Calu3 (cell line): ENCODE measurements around the gene SLC22A4. TPM values are rescaled to one million over a fixed set of nuclear protein-coding genes. Genes with fewer than 3 reads are reported as not detected.

ENCODE experiments used
- BruUV-seq: library from RNA; stranded (reverse); fragments of 400-500 nt; replicated peaks from 2 replicates; lab custom pipeline; 2021; lab: Mats Ljungman, UMichigan
- CTCF ChIA-PET: fragments of 300-600 bp; sonication (Branson Sonifier 250); formaldehyde crosslinking; loops from one replicate; lab custom pipeline; 2022; ENCODE audit warnings: antibody characterized with exemption; lab: Charles Lee
- DNase-seq: peaks from one replicate; pipeline ENCODE4 v3.0.0; 2022
- H3K27ac Mint-ChIP-seq: one replicate; pipeline ENCODE4 v1.8.0; 2022; ENCODE audit warnings: mixed read lengths; ENCODE audit not compliant: unreplicated experiment
- H3K27me3 Mint-ChIP-seq: one replicate; pipeline ENCODE4 v1.8.0; 2022; ENCODE audit warnings: mixed read lengths; ENCODE audit not compliant: unreplicated experiment
- H3K36me3 Mint-ChIP-seq: one replicate; pipeline ENCODE4 v1.8.0; 2022; ENCODE audit warnings: mild to moderate bottlenecking, moderate library complexity, mixed read lengths; ENCODE audit not compliant: insufficient read depth, unreplicated experiment
- H3K4me1 Mint-ChIP-seq: one replicate; pipeline ENCODE4 v1.8.0; 2022; ENCODE audit warnings: mild to moderate bottlenecking, low read depth, mixed read lengths; ENCODE audit not compliant: unreplicated experiment
- H3K4me3 Mint-ChIP-seq: one replicate; pipeline ENCODE4 v1.8.0; 2022; ENCODE audit warnings: mild to moderate bottlenecking, low read depth, moderate library complexity, mixed read lengths; ENCODE audit not compliant: unreplicated experiment
- H3K9me3 Mint-ChIP-seq: one replicate; pipeline ENCODE4 v1.8.0; 2022; ENCODE audit warnings: low read depth, mixed read lengths; ENCODE audit not compliant: unreplicated experiment
- intact Hi-C: fragments of 100-400 bp; cut with micrococcal nuclease; formaldehyde crosslinking; loops from one replicate; pipeline ENCODE4 v1.10.0; 2022; ENCODE audit not compliant: unreplicated experiment
- total RNA-seq: library from RNA; stranded (reverse); gene quantifications from 2 replicates; pipeline ENCODE4 v1.2.3, GENCODE V29; 2022
- TF ChIP-seq, protein P1 (sequence below): fragments of 200-600 bp; IDR thresholded peaks from one replicate; pipeline ENCODE4 v1.8.0; 2022; ENCODE audit warnings: antibody characterized with exemption; ENCODE audit not compliant: unreplicated experiment

The SLC22A4 gene
- total RNA-seq, 1 experiment from 2014 or later, result 3.1 TPM

DNA sequence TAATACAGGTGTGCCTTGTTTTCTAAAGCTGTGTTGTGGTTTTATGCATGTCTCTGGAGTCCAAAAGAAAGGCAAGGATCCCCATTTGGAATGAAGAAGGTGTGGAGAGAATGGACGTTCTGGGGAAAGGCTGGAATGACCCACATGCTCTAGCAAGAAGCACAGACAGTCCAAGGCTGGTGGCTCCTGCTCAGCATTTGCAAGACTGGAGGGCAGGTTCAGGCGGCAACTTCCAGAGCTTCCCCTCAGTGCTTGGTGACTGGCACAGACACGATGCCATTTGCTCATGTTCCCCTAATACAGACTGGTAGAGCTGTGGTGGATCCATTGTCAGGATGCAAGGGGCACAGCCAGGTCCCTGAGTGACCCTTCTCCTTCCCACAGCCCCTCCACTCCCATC is 8.2 kb downstream of the SLC22A4 start:
- Mint-ChIP-seq H3K9me3 (peaks cover 4% of the 10 kb centered on the region), H3K4me1 (peaks cover 8% of the 10 kb centered on the region), H3K36me3 (no peaks in the 10 kb centered on the region), H3K27ac (no peak overlapping the region), H3K27me3 (no peaks in the 10 kb centered on the region), H3K4me3 (no peak overlapping the region)
- no peak for DNase-seq
- BruUV-seq, result no TSS peak
- intact Hi-C loops, result no loop called here
- TF ChIP-seq, protein P1, sequence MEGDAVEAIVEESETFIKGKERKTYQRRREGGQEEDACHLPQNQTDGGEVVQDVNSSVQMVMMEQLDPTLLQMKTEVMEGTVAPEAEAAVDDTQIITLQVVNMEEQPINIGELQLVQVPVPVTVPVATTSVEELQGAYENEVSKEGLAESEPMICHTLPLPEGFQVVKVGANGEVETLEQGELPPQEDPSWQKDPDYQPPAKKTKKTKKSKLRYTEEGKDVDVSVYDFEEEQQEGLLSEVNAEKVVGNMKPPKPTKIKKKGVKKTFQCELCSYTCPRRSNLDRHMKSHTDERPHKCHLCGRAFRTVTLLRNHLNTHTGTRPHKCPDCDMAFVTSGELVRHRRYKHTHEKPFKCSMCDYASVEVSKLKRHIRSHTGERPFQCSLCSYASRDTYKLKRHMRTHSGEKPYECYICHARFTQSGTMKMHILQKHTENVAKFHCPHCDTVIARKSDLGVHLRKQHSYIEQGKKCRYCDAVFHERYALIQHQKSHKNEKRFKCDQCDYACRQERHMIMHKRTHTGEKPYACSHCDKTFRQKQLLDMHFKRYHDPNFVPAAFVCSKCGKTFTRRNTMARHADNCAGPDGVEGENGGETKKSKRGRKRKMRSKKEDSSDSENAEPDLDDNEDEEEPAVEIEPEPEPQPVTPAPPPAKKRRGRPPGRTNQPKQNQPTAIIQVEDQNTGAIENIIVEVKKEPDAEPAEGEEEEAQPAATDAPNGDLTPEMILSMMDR, result no peak
- CTCF ChIA-PET, result interaction anchor here (0.6 to 1.8 kb wide), 3 partner anchors 9 to 1790 kb away, joined by 3 to 4 read pairs (median 3); no protein-coding TSS in a partner anchor

DNA sequence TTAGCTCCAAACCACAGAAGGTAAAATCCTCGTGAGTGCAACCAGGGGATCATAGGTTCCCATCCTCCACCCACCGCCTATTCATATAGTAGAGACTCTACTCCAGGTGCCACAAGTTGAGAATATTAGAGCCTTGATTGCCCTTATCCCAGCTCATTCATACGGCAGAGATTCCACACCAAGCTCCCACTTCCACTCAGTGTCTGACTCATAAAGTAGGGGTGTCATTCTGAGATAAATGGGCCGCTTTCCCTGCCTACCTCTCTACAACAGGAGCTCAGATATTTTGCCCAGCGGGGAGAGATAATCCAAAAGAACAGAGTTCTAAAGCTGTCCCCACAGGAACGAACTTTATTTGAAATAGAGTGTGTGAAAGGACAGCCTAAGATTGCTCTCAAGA is 9.4 kb downstream of the SLC22A4 start:
- Mint-ChIP-seq H3K36me3 (no peaks in the 10 kb centered on the region), H3K4me1 (peaks cover 8% of the 10 kb centered on the region), H3K4me3 (no peak overlapping the region), H3K27me3 (no peaks in the 10 kb centered on the region), H3K27ac (no peak overlapping the region), H3K9me3 (peaks cover 4% of the 10 kb centered on the region)
- BruUV-seq, result no TSS peak
- CTCF ChIA-PET, result interaction anchor here (1.1 kb wide), 1 partner anchor 10 kb away, joined by 3 read pairs; no protein-coding TSS in a partner anchor
- intact Hi-C loops, result no loop called here
- TF ChIP-seq, protein P1, result no peak
- DNase-seq, result no peak

DNA sequence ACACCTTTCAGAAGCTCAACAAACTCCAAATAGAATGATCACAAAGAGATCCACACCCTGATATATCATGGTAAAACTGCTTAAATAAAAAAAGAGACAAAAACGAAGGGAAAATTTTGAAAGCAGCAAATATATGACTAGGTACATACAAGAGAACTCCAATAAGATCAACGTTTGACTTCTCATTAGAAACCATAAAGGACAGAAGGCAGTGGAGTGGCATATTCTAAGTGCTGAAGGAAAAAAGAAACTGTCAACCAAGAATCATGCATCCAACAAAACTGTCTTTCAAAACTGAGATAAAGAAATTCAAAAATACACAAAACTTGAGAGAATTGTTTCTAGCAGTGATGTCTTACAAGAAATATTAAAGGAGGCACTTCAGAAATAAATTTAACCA is 11.2 kb downstream of the SLC22A4 start:
- H3K36me3 Mint-ChIP-seq, result no peaks in the 10 kb centered on the region
- no TSS peak for BruUV-seq
- intact Hi-C loops, result no loop called here
- peaks cover 4% of the 10 kb centered on the region for H3K9me3 Mint-ChIP-seq
- H3K27me3 Mint-ChIP-seq, result no peaks in the 10 kb centered on the region
- peaks cover 8% of the 10 kb centered on the region for H3K4me1 Mint-ChIP-seq
- H3K27ac Mint-ChIP-seq, result no peak overlapping the region
- H3K4me3 Mint-ChIP-seq, result no peak overlapping the region
- DNase-seq, result no peak
- CTCF ChIA-PET, result no interaction called here
- TF ChIP-seq, protein P1, result no peak

DNA sequence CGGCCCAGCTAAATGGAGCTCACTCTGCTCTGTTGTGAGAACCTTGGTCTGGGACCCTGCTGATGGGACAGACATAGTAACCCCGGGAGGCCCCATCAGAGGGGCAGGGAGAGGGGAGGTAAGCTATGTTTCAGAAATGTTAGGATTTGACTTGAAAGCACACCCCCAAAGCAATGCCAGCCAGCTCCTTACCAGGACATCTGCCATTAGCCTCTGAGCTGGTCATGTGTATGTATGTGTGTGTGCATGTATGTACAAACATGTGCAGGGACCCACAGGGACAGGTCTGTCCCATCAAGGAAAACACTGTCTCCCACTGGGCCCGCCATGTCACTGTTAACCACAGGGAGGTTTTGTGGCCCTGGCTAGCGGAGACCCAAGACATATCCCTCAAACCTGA is 14.5 kb downstream of the SLC22A4 start:
- Mint-ChIP-seq H3K4me3 (no peak overlapping the region), H3K9me3 (peaks cover 4% of the 10 kb centered on the region), H3K27me3 (no peaks in the 10 kb centered on the region), H3K4me1 (no peaks in the 10 kb centered on the region), H3K27ac (no peak overlapping the region), H3K36me3 (no peaks in the 10 kb centered on the region)
- no peak for DNase-seq
- BruUV-seq, result no TSS peak
- intact Hi-C loops, result no loop called here
- TF ChIP-seq, protein P1, result no peak
- CTCF ChIA-PET, result interaction anchor here (0.6 kb wide), 1 partner anchor 17 kb away, joined by 5 read pairs; no protein-coding TSS in a partner anchor
